GM12878 (cell line): ENCODE results near the gene AP1G2. TPM values are rescaled to one million over a fixed set of nuclear protein-coding genes. Genes with fewer than 3 reads are reported as not detected.

Experiments
- ATAC-seq: fragments of 200-7000 bp; cut with Tn5 transposase; 3 replicates; pipeline ENCODE4 v1.9.1; 2020; ENCODE audit warnings: mild to moderate bottlenecking, moderate library complexity
- BruUV-seq: library from RNA; stranded (reverse); fragments of 400-500 nt; replicated peaks from 2 replicates; lab custom pipeline; 2021; lab: Mats Ljungman, UMichigan
- CTCF ChIA-PET: fragments of 300-600 bp; sonication (Branson Sonifier 250); formaldehyde crosslinking; extraction: SDS; loops from one replicate; lab custom pipeline; 2021; ENCODE audit warnings: inconsistent platforms; lab: Yijun Ruan, JAX
- POLR2A ChIA-PET: fragments of 350-600 bp; formaldehyde crosslinking; extraction: SDS; loops from one replicate; lab custom pipeline; 2021; ENCODE audit warnings: inconsistent platforms; lab: Charles Lee
- RAD21 ChIA-PET: fragments of 300-600 bp; sonication (Branson Sonifier 250); formaldehyde crosslinking; loops from one replicate; lab custom pipeline; 2023; ENCODE audit warnings: antibody characterized with exemption; ENCODE audit not compliant: unreplicated experiment; lab: Charles Lee
- SMC1A ChIA-PET: fragments of 300-600 bp; sonication (Branson Sonifier 250); formaldehyde crosslinking; loops from one replicate; lab custom pipeline; 2023; ENCODE audit not compliant: unreplicated experiment, uncharacterized antibody; lab: Charles Lee
- DNase-seq: peaks from one replicate; pipeline ENCODE4 v3.0.0-alpha.2; 2011; ENCODE audit warnings: low read depth, low spot score
- FAIRE-seq: peaks from 3 replicates; lab custom pipeline; 2011; peaks lifted over from hg19 to GRCh38; lab: Jason Lieb, UNC
- H2AFZ ChIP-seq: 2 replicates; pipeline ENCODE4 v1.6.0; 2011; ENCODE audit warnings: low read depth, low read length, control low read depth; ENCODE audit not compliant: control insufficient read depth
- H3K27ac ChIP-seq: 2 replicates; pipeline ENCODE4 v1.5.1; 2011; ENCODE audit warnings: control low read depth; ENCODE audit not compliant: control insufficient read depth, insufficient read depth
- H3K27me3 ChIP-seq, 2 experiments: replicated peaks in 1 of 2; 2 replicates each; pipeline versions ENCODE4 v1.6.0 to v1.6.1; 2011; ENCODE audit warnings: low read length in 1 of 2; ENCODE audit not compliant: control insufficient read depth in 2 of 2, insufficient read depth in 2 of 2
- H3K36me3 ChIP-seq, 2 experiments: 2 replicates each; pipeline ENCODE4 v1.5.1; 2011; ENCODE audit warnings: low read length in 1 of 2; ENCODE audit not compliant: control insufficient read depth in 2 of 2, insufficient read depth in 2 of 2
- H3K4me1 ChIP-seq: 2 replicates; pipeline ENCODE4 v1.6.1; 2011; ENCODE audit warnings: mild to moderate bottlenecking, low read length, moderate library complexity, mixed read lengths; ENCODE audit not compliant: control insufficient read depth, insufficient read depth
- H3K4me2 ChIP-seq: 2 replicates; pipeline ENCODE4 v1.6.0; 2011; ENCODE audit warnings: control low read depth; ENCODE audit not compliant: control insufficient read depth, insufficient read depth
- H3K4me3 ChIP-seq: fragments of 200-600 bp; sonication (generic); 2 replicates; pipeline ENCODE4 v1.5.1; 2016
- H3K79me2 ChIP-seq: 2 replicates; pipeline ENCODE4 v1.6.0; 2011; ENCODE audit warnings: low read length; ENCODE audit not compliant: control insufficient read depth, insufficient read depth
- H3K9ac ChIP-seq: 2 replicates; pipeline ENCODE4 v1.8.0; 2011; ENCODE audit warnings: low read length, control low read depth, mixed read lengths; ENCODE audit not compliant: control insufficient read depth, insufficient read depth
- H3K9me3 ChIP-seq: replicated peaks from 3 replicates; pipeline ENCODE4 v1.5.1; 2011; ENCODE audit warnings: mild to moderate bottlenecking, low read length; ENCODE audit not compliant: control insufficient read depth, insufficient read depth
- H4K20me1 ChIP-seq: 2 replicates; pipeline ENCODE4 v1.6.0; 2011; ENCODE audit not compliant: control insufficient read depth, insufficient read depth
- CUX1 ChIP-seq: IDR thresholded peaks from 2 replicates; pipeline ENCODE4 v1.6.1; 2012; ENCODE audit warnings: improper control_type of control experiment, low read depth, low read length; ENCODE audit not compliant: insufficient replicate concordance
- IKZF1 ChIP-seq: fragments of 450-650 bp; conservative IDR thresholded peaks from 2 replicates; pipeline ENCODE4 v1.6.1; 2017; ENCODE audit warnings: antibody characterized with exemption, mild to moderate bottlenecking
- IKZF2 ChIP-seq, 2 experiments: fragments of 450-650 bp; IDR thresholded peaks; 2 replicates each; pipeline ENCODE4 v1.6.1; 2017; ENCODE audit warnings: mild to moderate bottlenecking in 2 of 2, moderate library complexity in 2 of 2
- JUND ChIP-seq: IDR thresholded peaks from 2 replicates; pipeline ENCODE4 v1.6.1; 2012; ENCODE audit warnings: low read depth, mild to moderate bottlenecking, low read length, improper control_type of control experiment, moderate library complexity
- KDM1A ChIP-seq: fragments of 200-600 bp; sonication (generic); IDR thresholded peaks from 2 replicates; pipeline ENCODE4 v1.6.1; 2016; ENCODE audit warnings: borderline replicate concordance
- MAX ChIP-seq: IDR thresholded peaks from 2 replicates; pipeline ENCODE4 v1.6.1; 2012; ENCODE audit warnings: low read depth, low read length, improper control_type of control experiment
- NR2F1 ChIP-seq: fragments of 450-650 bp; conservative IDR thresholded peaks from 2 replicates; pipeline ENCODE4 v1.6.1; 2017; ENCODE audit warnings: mild to moderate bottlenecking
- PKNOX1 ChIP-seq: fragments of 450-650 bp; IDR thresholded peaks from 2 replicates; pipeline ENCODE4 v1.6.1; 2016; ENCODE audit warnings: mild to moderate bottlenecking
- RUNX3 ChIP-seq: IDR thresholded peaks from 2 replicates; pipeline ENCODE4 v1.6.1; 2012; ENCODE audit warnings: low read length, inconsistent platforms
- SIX5 ChIP-seq: IDR thresholded peaks from 2 replicates; pipeline ENCODE4 v1.6.1; 2011; ENCODE audit warnings: mild to moderate bottlenecking, low read depth, low read length, moderate library complexity; ENCODE audit not compliant: severe bottlenecking
- TARDBP ChIP-seq: IDR thresholded peaks from 2 replicates; pipeline ENCODE4 v1.6.1; 2016; ENCODE audit warnings: borderline replicate concordance
- TBL1XR1 ChIP-seq: IDR thresholded peaks from 2 replicates; pipeline ENCODE4 v1.6.1; 2012; ENCODE audit warnings: low read depth, low read length, improper control_type of control experiment
- ZBED1 ChIP-seq: IDR thresholded peaks from 2 replicates; pipeline ENCODE4 v1.6.1; 2016; ENCODE audit warnings: borderline replicate concordance
- WGBS: methylation state at CpG from one replicate; pipeline ENCODE4 v1.1.6; 2016; ENCODE audit warnings: low lambda C conversion rate; ENCODE audit not compliant: insufficient replicate concordance, insufficient coverage; ENCODE audit errors: missing lambda C conversion rate; 5-methylcytosine and 5-hydroxymethylcytosine counted together
- in situ Hi-C: fragments of 300-500 bp; cut with MboI; formaldehyde crosslinking; loops from 9 replicates; pipeline ENCODE4 v1.14.3; 2018; ENCODE audit warnings: mixed read lengths
- intact Hi-C: fragments of 100-400 bp; cut with micrococcal nuclease; formaldehyde crosslinking; loops from one replicate; pipeline ENCODE4 v1.14.2; 2022; ENCODE audit not compliant: unreplicated experiment
- polyA plus RNA-seq, 11 experiments: library from polyadenylated mRNA; depleted of rRNA in 4 of 11; unstranded in 6 of 11; stranded (reverse) in 5 of 11; fragments of >200 nt; fragmentation: Nextera tagmentation in 4 of 11; fragmentation: Illumina TruSeq in 1 of 11; extraction: Ambion mirVana in 4 of 11; extraction: Trizol in 1 of 11; gene quantifications; 1 replicate in 1 of 11; 2 replicates in 10 of 11; pipeline versions ENCODE4 v1.2.1 to v1.2.3, GENCODE V29; 2011 to 2016; ENCODE audit warnings: inconsistent platforms in 2 of 11, missing spikeins in 2 of 11, low read depth in 1 of 11
- total RNA-seq, 4 experiments: library from RNA; depleted of rRNA in 3 of 4; stranded (reverse); fragments of >200 nt in 3 of 4; fragmentation: Illumina TruSeq in 1 of 4; extraction: Trizol in 1 of 4; gene quantifications; 2 replicates each; pipeline versions ENCODE4 v1.2.1 to v1.2.3, GENCODE V29; 2013 to 2021

AP1G2 gene
- total and polyA plus RNA-seq, 10 of the 15 experiments (the other 5 are each of a cell fraction or from before 2014, with no cell fraction given) = 41.5 to 146 (median 103) TPM

- peak; percentile 95 for TF ChIP-seq RUNX3
- peak; percentile 76; the same call in 1 of the 2 replicates for TF ChIP-seq JUND
- peak; percentile 95 for TF ChIP-seq NR2F1
- peak; percentile 76; the same call in 1 of the 2 replicates for TF ChIP-seq TBL1XR1
- no peak for TF ChIP-seq SIX5
- no peak for TF ChIP-seq KDM1A
- TF ChIP-seq IKZF1 = peak; percentile 90
- TF ChIP-seq ZBED1 = peak; percentile 82; the same call in 1 of the 2 replicates
- TF ChIP-seq, all 136 proteins: peak for 45
Observed at GRCh38 chr14:23605931-23606585, 38.5 kb upstream of the AP1G2 start (continued).

- H3K27ac ChIP-seq = peak overlapping the region; percentile 92
- H3K27me3 ChIP-seq = no peaks in the 10 kb centered on the region
- no peak overlapping the region for H3K4me3 ChIP-seq
- no peak for ATAC-seq
- FAIRE-seq = no peak
- in situ Hi-C loops (no loop called here), intact Hi-C loops (no loop called here)
- TF ChIP-seq MAX (no peak), CUX1 (no peak), PKNOX1 (no peak), IKZF2 (IDR thresholded peaks at IDR 0.05) (no peak), TARDBP (no peak)
- DNase-seq = no peak
- H3K9me3 ChIP-seq = peaks cover 3% of the 10 kb centered on the region; the same call in 1 of the 3 replicates
- ChIA-PET CTCF (interaction anchor here (0.9 to 4.5 kb wide), 5 partner anchors 15 to 693 kb away, joined by 3 to 51 read pairs (median 3); no protein-coding TSS in a partner anchor), POLR2A (no interaction called here), SMC1A (interaction anchor here (1.8 to 3.0 kb wide), 3 partner anchors 13 to 27 kb away, joined by 4 to 21 read pairs (median 14); no protein-coding TSS in a partner anchor), RAD21 (interaction anchor here (0.5 to 3.3 kb wide), 2 partner anchors 27 to 1090 kb away, joined by 3 to 35 read pairs; no protein-coding TSS in a partner anchor)
- no peak overlapping the region for H2AFZ ChIP-seq
- H3K36me3 ChIP-seq = no peaks in the 10 kb centered on the region
- H3K9ac ChIP-seq = no peak overlapping the region
- H4K20me1 ChIP-seq = no peaks in the 10 kb centered on the region
- H3K4me2 ChIP-seq = peak overlapping the region; percentile 19; the same call in 1 of the 2 replicates
- no TSS peak for BruUV-seq
- WGBS = 96% methylated on average over 3 of the region's 3 CpGs
- peaks cover 58% of the 10 kb centered on the region for H3K4me1 ChIP-seq
- no peaks in the 10 kb centered on the region for H3K79me2 ChIP-seq
Observed at GRCh38 chr14:23604675-23605170, 37.1 kb upstream of the AP1G2 start.
